HepG2 (cell line): ENCODE data around the gene CMPK1. TPM values are rescaled to one million over a fixed set of nuclear protein-coding genes. Genes with fewer than 3 reads are reported as not detected.

Experiments
- CHD4 ChIP-seq: fragments of 200-600 bp; sonication (generic); IDR thresholded peaks from 2 replicates; pipeline ENCODE4 v1.7.0; 2017; ENCODE audit warnings: mild to moderate bottlenecking, low read length, borderline replicate concordance
- DPF2 ChIP-seq: sonication (generic); formaldehyde crosslinking; IDR thresholded peaks from 2 replicates; pipeline ENCODE4 v1.4.0; 2020; ENCODE audit warnings: mild to moderate bottlenecking, low read depth, missing genetic modification reagents, borderline replicate concordance
- EEA1 ChIP-seq: sonication (generic); formaldehyde crosslinking; IDR thresholded peaks from 2 replicates; pipeline ENCODE4 v1.5.1; 2020; ENCODE audit warnings: mild to moderate bottlenecking, missing genetic modification reagents, borderline replicate concordance
- HHEX ChIP-seq: IDR thresholded peaks from 2 replicates; pipeline ENCODE4 v1.6.1; 2016; ENCODE audit warnings: control low read depth
- HMG20A ChIP-seq: IDR thresholded peaks from 2 replicates; pipeline ENCODE4 v1.6.1; 2016; ENCODE audit warnings: borderline replicate concordance
- HOXA5 ChIP-seq: sonication (generic); formaldehyde crosslinking; IDR thresholded peaks from 2 replicates; pipeline ENCODE4 v1.4.0; 2020; ENCODE audit warnings: missing genetic modification reagents
- JUN ChIP-seq: sonication (generic); formaldehyde crosslinking; IDR thresholded peaks from 2 replicates; pipeline ENCODE4 v1.4.0; 2020; ENCODE audit warnings: mild to moderate bottlenecking, missing genetic modification reagents
- KDM5A ChIP-seq: fragments of 200-600 bp; sonication (generic); IDR thresholded peaks from 2 replicates; pipeline ENCODE4 v1.7.0; 2018; ENCODE audit warnings: antibody characterized with exemption, mild to moderate bottlenecking, low read length, borderline replicate concordance
- MTA3 ChIP-seq: sonication (generic); formaldehyde crosslinking; IDR thresholded peaks from 2 replicates; pipeline ENCODE4 v1.4.0; 2020; ENCODE audit warnings: missing genetic modification reagents
- PRMT3 ChIP-seq: sonication (generic); formaldehyde crosslinking; IDR thresholded peaks from 2 replicates; pipeline ENCODE4 v1.8.1; 2022; ENCODE audit warnings: low read depth, mild to moderate bottlenecking, moderate library complexity, missing genetic modification reagents, borderline replicate concordance
- SOX5 ChIP-seq: IDR thresholded peaks from 2 replicates; pipeline ENCODE4 v1.6.1; 2016; ENCODE audit warnings: borderline replicate concordance
- SP1 ChIP-seq, 2 experiments: fragments of 450-650 bp in 1 of 2; sonication (generic) in 1 of 2; formaldehyde crosslinking in 1 of 2; IDR thresholded peaks; 2 replicates each; pipeline versions ENCODE4 v1.4.0 to v1.6.1; 2016 to 2020; ENCODE audit warnings: missing genetic modification reagents in 1 of 2
- XBP1 ChIP-seq: sonication (generic); formaldehyde crosslinking; IDR thresholded peaks from 2 replicates; pipeline ENCODE4 v1.5.0; 2020; ENCODE audit warnings: missing genetic modification reagents
- ZBTB46 ChIP-seq: sonication (generic); formaldehyde crosslinking; IDR thresholded peaks from 2 replicates; pipeline ENCODE4 v1.4.0; 2020; ENCODE audit warnings: mild to moderate bottlenecking, missing genetic modification reagents, borderline replicate concordance
- ZBTB8A ChIP-seq: sonication (generic); formaldehyde crosslinking; IDR thresholded peaks from 2 replicates; pipeline ENCODE4 v1.4.0; 2020; ENCODE audit warnings: mild to moderate bottlenecking, low read depth, missing genetic modification reagents, borderline replicate concordance
- ZKSCAN1 ChIP-seq: fragments of 150-350 bp; IDR thresholded peaks from 2 replicates; pipeline ENCODE4 v1.6.1; 2014; ENCODE audit warnings: low read length
- ZMYM4 ChIP-seq: sonication (generic); formaldehyde crosslinking; IDR thresholded peaks from 2 replicates; pipeline ENCODE4 v1.8.1; 2023; ENCODE audit warnings: mild to moderate bottlenecking, missing genetic modification reagents
- ZNF160 ChIP-seq: sonication (generic); formaldehyde crosslinking; IDR thresholded peaks from 2 replicates; pipeline ENCODE4 v1.8.0; 2022; ENCODE audit warnings: mild to moderate bottlenecking, inconsistent platforms, missing genetic modification reagents
- ZNF224 ChIP-seq: sonication (generic); formaldehyde crosslinking; IDR thresholded peaks from 2 replicates; pipeline ENCODE4 v1.5.0; 2020; ENCODE audit warnings: mild to moderate bottlenecking, missing genetic modification reagents
- ZNF558 ChIP-seq: sonication (generic); formaldehyde crosslinking; IDR thresholded peaks from 2 replicates; pipeline ENCODE4 v1.9.0; 2022; ENCODE audit warnings: mild to moderate bottlenecking, missing genetic modification reagents, borderline replicate concordance
- ZNF574 ChIP-seq: sonication (generic); formaldehyde crosslinking; IDR thresholded peaks from 2 replicates; pipeline ENCODE4 v1.4.0; 2020; ENCODE audit warnings: missing genetic modification reagents
- ZNF589 ChIP-seq: sonication (generic); formaldehyde crosslinking; conservative IDR thresholded peaks from 2 replicates; pipeline ENCODE4 v1.8.0; 2022; ENCODE audit warnings: mild to moderate bottlenecking, moderate library complexity, missing genetic modification reagents
- ZNF616 ChIP-seq: sonication (generic); formaldehyde crosslinking; IDR thresholded peaks from 2 replicates; pipeline ENCODE4 v1.5.0; 2020; ENCODE audit warnings: low read depth, mild to moderate bottlenecking, missing genetic modification reagents
- ZNF710 ChIP-seq: sonication (generic); formaldehyde crosslinking; IDR thresholded peaks from 2 replicates; pipeline ENCODE4 v1.5.0; 2020; ENCODE audit warnings: mild to moderate bottlenecking, missing genetic modification reagents, borderline replicate concordance
- polyA plus RNA-seq, 8 experiments: library from polyadenylated mRNA; depleted of rRNA in 3 of 8; stranded (reverse) in 7 of 8; unstranded in 1 of 8; fragments of >200 nt; fragmentation: Illumina TruSeq in 4 of 8; extraction: Trizol in 4 of 8; gene quantifications; 2 replicates each; pipeline versions ENCODE4 v1.2.1 to v1.2.3, GENCODE V29; 2011 to 2016; ENCODE audit warnings: low read depth in 4 of 8, missing spikeins in 1 of 8, mixed read lengths in 1 of 8; ENCODE audit not compliant: insufficient read depth in 1 of 8
- total RNA-seq, 5 experiments: library from RNA; depleted of rRNA; stranded (reverse); fragments of >200 nt; fragmentation: Illumina TruSeq; extraction: Trizol; gene quantifications; 2 replicates each; pipeline ENCODE4 v1.2.3, GENCODE V29; 2016; ENCODE audit warnings: low read depth in 1 of 5

Gene CMPK1
- total and polyA plus RNA-seq, 2 of the 13 experiments (the other 11 are each of a cell fraction or from before 2014, with no cell fraction given), result 38.3 to 92.0 TPM

GRCh38 chr1:47313915-47314664, 19.5 kb upstream of the CMPK1 start, which contains the start of gene STIL (continued):
- peak; percentile 87 for TF ChIP-seq KDM5A
- TF ChIP-seq EEA1 (CRISPR knock-in tag), result no peak
- no peak; the same call in 1 of the 2 replicates for TF ChIP-seq CHD4
- no peak for TF ChIP-seq ZNF224 (CRISPR knock-in tag)
- peak; percentile 80 for TF ChIP-seq ZNF589 (CRISPR knock-in tag)
- no peak for TF ChIP-seq ZBTB8A (CRISPR knock-in tag)
- no peak for TF ChIP-seq DPF2 (CRISPR knock-in tag)
- TF ChIP-seq ZBTB46, result no peak
- no peak for TF ChIP-seq SP1 (IDR thresholded peaks at IDR 0.05)
- peak; percentile 54; the same call in 1 of the 2 replicates for TF ChIP-seq SP1 (CRISPR knock-in tag; IDR thresholded peaks at IDR 0.05)
- peak; percentile 89; the same call in 1 of the 2 replicates for TF ChIP-seq PRMT3 (CRISPR knock-in tag)
- TF ChIP-seq ZMYM4, result peak; percentile 97
- no peak for TF ChIP-seq ZKSCAN1
- no peak for TF ChIP-seq MTA3
- no peak for TF ChIP-seq HHEX (CRISPR knock-in tag)
- no peak for TF ChIP-seq JUN (CRISPR knock-in tag)
- no peak for TF ChIP-seq XBP1 (CRISPR knock-in tag)
- no peak for TF ChIP-seq ZNF616 (CRISPR knock-in tag)
- TF ChIP-seq SOX5, result no peak
- no peak; the same call in 1 of the 2 replicates for TF ChIP-seq HOXA5 (CRISPR knock-in tag)
- no peak for TF ChIP-seq HMG20A (CRISPR knock-in tag)
- peak; percentile 67 for TF ChIP-seq ZNF710 (CRISPR knock-in tag)
- TF ChIP-seq ZNF558, result no peak
- no peak; the same call in 1 of the 2 replicates for TF ChIP-seq ZNF160 (CRISPR knock-in tag)
- peak; percentile 52 for TF ChIP-seq ZNF574 (CRISPR knock-in tag)
